Brain microvascular endothelial cell (primary cell): ENCODE results near the gene GRAMD1A.
"Not testable (repeated sequence)": the region's sequence is repeated elsewhere in the genome, so short reads cannot be mapped to it uniquely, and the experiment has no call there.

ENCODE experiments used
- DNase-seq: peaks from one replicate; pipeline ENCODE4 v3.0.0-alpha.2; 2020
- H3K27ac ChIP-seq: fragments of 250-450 bp; sonication (Bioruptor Pico); 2 replicates; pipeline ENCODE4 v1.5.1; 2020; ENCODE audit warnings: mild to moderate bottlenecking, moderate library complexity
- H3K27me3 ChIP-seq: fragments of 250-450 bp; sonication (Bioruptor Pico); replicated peaks from 2 replicates; pipeline ENCODE4 v1.5.1; 2020; ENCODE audit warnings: mild to moderate bottlenecking
- H3K36me3 ChIP-seq: fragments of 250-450 bp; sonication (Bioruptor Pico); replicated peaks from 2 replicates; pipeline ENCODE4 v1.5.1; 2020; ENCODE audit warnings: mild to moderate bottlenecking
- H3K4me3 ChIP-seq: 2 replicates; pipeline ENCODE4 v1.5.1; 2011; ENCODE audit warnings: low read depth, mild to moderate bottlenecking, control low read depth, low read length, moderate library complexity
- CTCF ChIP-seq: IDR thresholded peaks from 2 replicates; pipeline ENCODE4 v1.5.1; 2011; ENCODE audit warnings: low read depth, mild to moderate bottlenecking, moderate library complexity, low read length, control low read depth, inconsistent platforms; ENCODE audit errors: missing control alignments
- in situ Hi-C: cut with HindIII; loops from 2 replicates; pipeline ENCODE4 v1.10.0; 2017; ENCODE audit warnings: low sequenced_read_pairs, low pct_ligation_motif_present

Gene GRAMD1A

GRCh38 chr19:35027851-35028599, 27.9 kb downstream of the GRAMD1A start:
- H3K4me3 ChIP-seq, result no peak overlapping the region
- no peak overlapping the region for H3K27ac ChIP-seq
- no peak for TF ChIP-seq CTCF
- in situ Hi-C loops, result no loop called here
- peaks cover 47% of the 10 kb centered on the region for H3K36me3 ChIP-seq
- H3K27me3 ChIP-seq, result no peaks in the 10 kb centered on the region
- DNase-seq, result peak; percentile 29

DNA sequence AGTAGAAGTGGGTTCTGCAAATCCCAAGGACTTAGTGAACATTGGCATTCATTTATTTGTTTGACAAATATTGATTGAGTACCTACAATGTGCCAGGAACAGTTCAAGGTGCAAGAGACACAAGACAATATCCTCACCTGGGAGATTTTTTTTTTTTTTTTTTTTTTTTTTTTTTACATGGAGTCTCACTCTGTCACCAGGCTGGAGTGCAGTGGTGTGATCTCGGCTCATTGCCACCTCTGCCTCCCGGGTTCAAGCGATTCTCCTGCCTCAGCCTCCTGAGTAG, 28.4 kb downstream of the GRAMD1A start:
- H3K27ac ChIP-seq, in situ Hi-C loops, DNase-seq, H3K4me3 ChIP-seq, H3K27me3 ChIP-seq: not testable (repeated sequence)
- H3K36me3 ChIP-seq, result peaks cover 42% of the 10 kb centered on the region

GRCh38 chr19:35029275-35029736, 29.2 kb downstream of the GRAMD1A start:
- DNase-seq, H3K27ac ChIP-seq, H3K27me3 ChIP-seq, in situ Hi-C loops, H3K4me3 ChIP-seq: not testable (repeated sequence)
- H3K36me3 ChIP-seq, result peaks cover 34% of the 10 kb centered on the region

DNA sequence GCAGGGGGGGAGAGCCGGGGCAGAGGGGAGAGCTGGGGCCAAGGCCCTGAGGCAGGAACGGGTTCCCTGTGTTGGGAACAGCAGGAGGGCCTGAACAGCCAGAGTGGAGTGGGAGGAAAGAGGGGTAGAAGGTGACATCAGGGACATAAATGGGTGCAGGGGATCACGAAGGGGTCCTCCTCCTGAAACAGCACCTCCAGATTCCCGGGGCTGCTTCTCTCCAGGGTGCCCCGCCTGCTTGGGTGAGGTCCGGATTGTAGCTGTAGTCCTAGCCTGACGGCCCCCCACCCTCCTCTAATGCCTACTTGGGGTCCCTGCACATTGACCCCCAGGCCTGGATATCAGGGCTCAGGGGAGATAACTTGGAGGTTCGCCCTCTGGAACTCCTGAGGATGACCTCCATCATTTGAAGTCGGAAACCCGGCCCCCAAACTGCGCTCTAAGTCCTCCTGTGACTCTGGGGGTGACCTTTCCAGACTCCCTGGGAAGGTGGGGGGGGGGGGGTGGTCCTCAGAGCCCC, 29.7 kb downstream of the GRAMD1A start:
- Histone ChIP-seq H3K27ac (no peak overlapping the region), H3K36me3 (peaks cover 31% of the 10 kb centered on the region), H3K4me3 (peak overlapping the region; percentile 32), H3K27me3 (no peaks in the 10 kb centered on the region)
- in situ Hi-C loops, result no loop called here
- no peak for TF ChIP-seq CTCF
- no peak for DNase-seq

DNA sequence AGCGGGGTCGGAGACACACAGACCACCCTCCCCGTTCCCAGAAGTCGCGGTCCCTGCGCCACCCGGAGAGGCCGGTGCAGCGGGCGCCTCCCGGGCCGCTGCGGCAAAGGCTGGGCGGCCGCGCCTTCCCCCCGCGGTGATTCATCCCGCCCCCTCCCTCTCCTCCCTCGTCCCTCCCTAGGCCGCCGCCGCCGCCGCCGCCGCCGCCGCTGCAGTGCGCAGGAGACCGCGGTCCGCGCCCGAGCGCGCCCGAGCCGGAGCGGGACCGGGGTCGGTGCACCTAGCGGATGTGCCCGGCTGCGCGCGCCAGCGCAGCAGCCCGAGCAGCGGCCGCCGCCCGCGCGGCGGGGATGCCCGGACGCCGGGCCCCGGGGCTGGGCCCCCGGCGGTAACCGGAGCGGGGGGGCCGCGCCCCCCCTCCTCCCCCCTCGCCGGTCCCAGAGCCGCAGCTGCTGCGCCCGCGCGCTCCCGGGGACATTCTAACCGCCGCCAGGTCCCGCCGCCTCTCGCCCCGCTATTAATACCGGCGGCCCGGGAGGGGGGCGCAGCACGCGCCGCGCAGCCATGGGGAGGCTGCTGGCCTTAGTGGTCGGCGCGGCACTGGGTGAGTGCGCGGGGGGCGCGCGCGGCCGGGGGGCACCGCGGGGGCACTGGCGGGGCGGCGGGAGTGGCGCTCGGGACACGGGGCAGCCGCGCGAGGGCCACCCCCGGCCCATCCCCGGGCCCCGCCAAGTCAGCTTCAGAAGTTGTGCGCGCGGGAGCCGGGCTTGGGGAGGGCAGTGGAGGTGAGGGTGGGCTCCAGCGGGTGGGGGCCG, 30.3 kb downstream of the GRAMD1A start, which contains the start of gene SCN1B:
Gene SCN1B (plus strand): TSS at position 214 of the 815 bp plus-strand sequence. CDS start 351 bp downstream, at position 565.
- DNase-seq, result peak; percentile 46
- Histone ChIP-seq H3K27me3 (no peaks in the 10 kb centered on the region), H3K27ac (no peak within 1 kb of the TSS), H3K4me3 (peak within 1 kb of the TSS; percentile 51), H3K36me3 (peaks cover 25% of the 10 kb centered on the region)
- in situ Hi-C loops, result no loop called here
- no peak for TF ChIP-seq CTCF

DNA sequence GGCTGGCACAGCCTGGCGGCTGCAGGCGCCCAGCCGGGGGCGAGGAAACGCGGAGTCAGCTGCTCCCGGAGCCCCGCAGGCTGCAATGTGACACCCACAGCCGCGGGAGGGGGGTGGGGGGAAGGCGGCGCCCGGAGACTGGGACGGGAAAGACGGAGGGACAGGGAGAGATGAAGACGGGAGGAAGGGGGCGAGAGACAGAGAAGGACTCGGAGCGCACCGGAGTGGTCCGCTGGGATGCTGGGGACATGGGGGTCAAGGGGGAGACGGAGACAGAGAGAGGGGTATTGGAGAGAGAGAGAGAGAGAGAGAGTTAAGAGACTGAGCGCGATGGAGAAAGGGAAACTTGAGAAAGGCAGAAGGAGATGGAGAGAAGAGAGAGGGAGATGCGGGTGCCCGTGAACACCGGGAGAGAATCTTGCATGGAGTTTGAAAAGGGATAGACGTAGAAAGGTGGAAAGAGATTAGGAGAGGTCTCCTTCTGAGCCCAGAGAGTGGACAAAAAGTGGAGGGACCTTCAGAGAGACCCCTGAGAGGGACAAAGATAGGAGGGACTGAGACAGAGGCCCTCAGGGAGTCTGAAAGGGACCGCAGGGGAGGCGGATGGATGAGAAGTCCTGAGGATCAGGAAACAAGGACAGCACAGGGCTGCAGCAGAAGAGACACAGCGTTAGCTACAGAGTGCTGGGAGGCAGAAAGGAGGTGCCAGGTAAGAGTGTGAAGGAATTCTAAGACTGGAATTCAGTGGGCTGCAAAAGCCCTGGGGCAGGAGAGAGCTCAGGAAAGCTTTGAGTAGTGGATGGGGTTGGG, 31.2 kb downstream of the GRAMD1A start:
- peak overlapping the region; percentile 51 for H3K4me3 ChIP-seq
- in situ Hi-C loops, result no loop called here

More for the DNA sequence above, 31.2 kb downstream of the GRAMD1A start:
- H3K36me3 ChIP-seq, result peaks cover 21% of the 10 kb centered on the region
- no peaks in the 10 kb centered on the region for H3K27me3 ChIP-seq
- no peak for TF ChIP-seq CTCF
- no peak for DNase-seq
- H3K27ac ChIP-seq, result no peak overlapping the region
